IPS-11a (cell line): Measurements from ENCODE around the gene KLHL41.
"Not testable (repeated sequence)": the region's sequence is repeated elsewhere in the genome, so short reads cannot be mapped to it uniquely, and the experiment has no call there.

Source experiments
- H3K4me3 ChIP-seq: one replicate; pipeline ENCODE4 v1.5.1; 2013; ENCODE audit warnings: low read depth, low read length, control low read depth

The KLHL41 gene

DNA sequence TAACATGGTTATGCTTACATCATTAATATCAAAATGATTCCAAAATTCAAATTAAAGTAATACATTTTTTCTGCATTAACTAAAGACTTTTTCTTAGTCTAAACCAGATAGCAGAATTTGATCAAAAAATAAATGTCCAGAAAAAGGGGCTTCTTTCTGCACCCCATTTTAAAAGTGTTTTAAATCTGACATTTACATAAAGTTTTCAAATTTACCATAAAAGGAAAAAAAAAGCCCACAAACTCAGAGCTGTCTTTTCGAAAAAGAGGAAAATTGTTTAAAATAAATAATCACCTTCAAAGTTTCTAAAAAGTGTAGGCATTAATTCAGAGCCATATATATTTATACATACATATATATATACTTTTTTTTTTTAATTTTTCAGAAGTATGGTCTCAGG lies 62.7 kb downstream of the KLHL41 start:
- no peak overlapping the region for H3K4me3 ChIP-seq

DNA sequence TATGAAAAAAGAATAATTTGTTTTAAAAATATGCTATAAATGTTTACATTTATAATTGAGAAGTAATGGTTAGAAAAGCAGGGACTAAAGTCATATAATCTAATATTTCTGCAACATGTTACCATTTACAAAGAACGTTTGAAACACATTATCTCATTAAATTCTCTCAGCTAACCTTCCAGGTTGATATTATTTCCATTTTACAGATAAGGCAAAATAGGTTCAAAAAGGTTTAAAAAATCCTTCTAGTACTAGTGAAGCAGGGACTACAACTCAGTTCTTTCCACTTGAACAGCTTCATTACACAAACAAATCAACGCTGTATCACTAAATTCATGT lies 63.3 kb downstream of the KLHL41 start:
- H3K4me3 ChIP-seq: peak overlapping the region; percentile 88

GRCh38 chr2:169573160-169573973 lies 63.9 kb downstream of the KLHL41 start, which contains the start of gene FASTKD1:
TSS of gene FASTKD1 (minus strand) at chr2:169573865. CDS start at chr2:169572029, 1,836 bp downstream.
- peak within 1 kb of the TSS; percentile 88 for H3K4me3 ChIP-seq

DNA sequence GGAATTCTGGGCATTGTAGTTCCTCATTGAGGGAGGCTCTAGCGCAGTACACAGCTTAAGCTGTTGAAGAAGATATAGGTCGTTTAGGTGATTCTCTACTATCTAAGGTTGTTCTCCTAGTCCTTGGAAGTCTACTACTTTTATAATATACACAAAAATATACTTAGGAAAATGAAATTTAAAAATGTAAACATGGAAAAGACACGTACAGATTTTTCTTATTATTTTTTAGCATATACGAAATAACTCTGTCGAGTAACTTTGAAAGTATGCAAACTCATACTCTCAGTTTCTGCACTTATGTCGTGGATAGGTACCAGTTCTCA lies 64.4 kb downstream of the KLHL41 start:
- H3K4me3 ChIP-seq: peak overlapping the region; percentile 88

DNA sequence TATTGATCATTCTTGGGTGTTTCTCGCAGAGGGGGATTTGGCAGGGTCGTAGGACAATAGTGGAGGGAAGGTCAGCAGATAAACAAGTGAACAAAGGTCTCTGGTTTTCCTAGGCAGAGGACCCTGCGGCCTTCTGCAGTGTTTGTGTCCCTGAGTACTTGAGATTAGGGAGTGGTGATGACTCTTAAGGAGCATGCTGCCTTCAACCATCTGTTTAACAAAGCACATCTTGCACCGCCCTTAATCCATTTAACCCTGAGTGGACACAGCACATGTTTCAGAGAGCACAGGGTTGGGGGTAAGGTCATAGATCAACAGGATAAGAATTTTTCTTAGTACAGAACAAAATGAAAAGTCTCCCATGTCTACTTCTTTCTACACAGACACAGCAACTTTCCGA lies 65.0 kb downstream of the KLHL41 start:
- not testable (repeated sequence) for H3K4me3 ChIP-seq

GRCh38 chr2:169575264-169575663 lies 65.8 kb downstream of the KLHL41 start:
- H3K4me3 ChIP-seq: not testable (repeated sequence)
